Osteoblast (primary cell): ENCODE results near the gene SFXN3. TPM values are rescaled to one million over a fixed set of nuclear protein-coding genes. Genes with fewer than 3 reads are reported as not detected.

ENCODE experiments used
- DNase-seq: peaks from one replicate; pipeline ENCODE4 v3.0.0; 2011; ENCODE audit warnings: low spot score, mixed read lengths; ENCODE audit not compliant: insufficient read length; ENCODE audit errors: missing footprints
- H2AFZ ChIP-seq: 2 replicates; pipeline ENCODE4 v1.6.0; 2011; ENCODE audit warnings: mild to moderate bottlenecking, low read length
- H3K27ac ChIP-seq: 2 replicates; pipeline ENCODE4 v1.5.1; 2011; ENCODE audit warnings: mild to moderate bottlenecking, low read depth, low read length, moderate library complexity
- H3K27me3 ChIP-seq: 2 replicates; pipeline ENCODE4 v1.6.0; 2012; ENCODE audit warnings: mild to moderate bottlenecking, control low read depth, inconsistent platforms, low read length, moderate library complexity; ENCODE audit not compliant: insufficient read depth
- H3K36me3 ChIP-seq: 2 replicates; pipeline ENCODE4 v1.5.1; 2011; ENCODE audit warnings: mild to moderate bottlenecking, low read length, control low read depth, moderate library complexity; ENCODE audit not compliant: insufficient read depth
- H3K4me1 ChIP-seq: 2 replicates; pipeline ENCODE4 v1.5.1; 2011; ENCODE audit warnings: mild to moderate bottlenecking, low read length, control low read depth, moderate library complexity; ENCODE audit not compliant: insufficient read depth
- H3K4me2 ChIP-seq: 2 replicates; pipeline ENCODE4 v1.6.0; 2011; ENCODE audit warnings: mild to moderate bottlenecking, low read length; ENCODE audit not compliant: insufficient read depth
- H3K4me3 ChIP-seq: fragments of 200-600 bp; sonication (generic); 3 replicates; pipeline ENCODE4 v1.5.1; 2012; ENCODE audit warnings: mild to moderate bottlenecking, low read length, inconsistent platforms; ENCODE audit not compliant: insufficient read depth
- H3K79me2 ChIP-seq: 2 replicates; pipeline ENCODE4 v1.6.0; 2012; ENCODE audit warnings: mild to moderate bottlenecking, low read length, control low read depth, inconsistent platforms; ENCODE audit not compliant: insufficient read depth
- H3K9me3 ChIP-seq: 2 replicates; pipeline ENCODE4 v1.5.1; 2011; ENCODE audit warnings: low read depth, low read length, control low read depth
- H4K20me1 ChIP-seq: 2 replicates; pipeline ENCODE4 v1.6.0; 2012; ENCODE audit warnings: mild to moderate bottlenecking, low read length, control low read depth; ENCODE audit not compliant: insufficient read depth
- total RNA-seq: library from RNA; depleted of rRNA; stranded (reverse); fragments of >200 nt; gene quantifications from 2 replicates; pipeline ENCODE4 v1.2.3, GENCODE V29; 2012
- TF ChIP-seq, protein P1 (sequence below): IDR thresholded peaks from 2 replicates; pipeline ENCODE4 v1.5.1; 2011; ENCODE audit warnings: mild to moderate bottlenecking, low read depth, low read length, moderate library complexity; ENCODE audit errors: extremely low read depth

The SFXN3 gene
- total RNA-seq, 1 donor, result 103 TPM

DNA sequence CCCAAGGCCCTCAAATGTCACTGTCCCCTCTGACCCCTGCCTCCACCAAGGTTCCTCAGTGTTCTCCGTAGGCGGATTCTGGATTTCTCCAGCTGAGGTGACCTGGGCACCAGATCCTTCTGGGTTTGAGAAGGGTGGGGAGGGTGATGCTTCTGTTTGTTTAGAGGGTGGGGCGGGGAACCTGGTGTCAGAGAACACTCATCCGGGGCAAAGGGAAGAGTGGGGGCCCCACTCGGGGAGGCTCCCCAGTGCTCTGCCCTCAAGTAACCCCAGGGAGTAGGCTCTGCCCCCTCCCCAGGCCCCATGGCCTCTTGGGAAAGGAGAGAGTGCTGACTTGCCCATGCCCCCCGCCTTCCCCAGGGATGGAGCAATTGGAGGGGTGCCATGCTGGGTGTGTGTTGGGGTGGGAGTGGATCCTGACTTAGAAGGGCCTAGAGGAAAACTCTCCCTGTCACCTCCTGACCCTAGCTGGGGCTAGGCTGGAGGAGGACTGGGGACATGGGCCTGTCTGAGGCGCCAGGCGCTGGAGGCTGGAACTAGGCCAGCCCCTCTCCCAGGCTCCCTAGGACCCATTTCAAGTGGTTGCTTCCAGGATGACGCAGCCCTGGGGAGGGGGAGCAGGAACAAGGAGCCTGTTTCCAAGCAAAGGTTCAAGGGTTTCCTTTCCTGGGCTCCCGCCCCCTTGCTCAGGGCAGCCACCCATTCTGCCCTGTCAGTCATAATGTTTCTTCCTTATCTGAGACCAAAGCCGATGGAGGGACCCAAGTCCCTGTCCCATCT, 58.7 kb downstream of the SFXN3 start:
- no peak overlapping the region for H3K4me2 ChIP-seq
- TF ChIP-seq, protein P1, sequence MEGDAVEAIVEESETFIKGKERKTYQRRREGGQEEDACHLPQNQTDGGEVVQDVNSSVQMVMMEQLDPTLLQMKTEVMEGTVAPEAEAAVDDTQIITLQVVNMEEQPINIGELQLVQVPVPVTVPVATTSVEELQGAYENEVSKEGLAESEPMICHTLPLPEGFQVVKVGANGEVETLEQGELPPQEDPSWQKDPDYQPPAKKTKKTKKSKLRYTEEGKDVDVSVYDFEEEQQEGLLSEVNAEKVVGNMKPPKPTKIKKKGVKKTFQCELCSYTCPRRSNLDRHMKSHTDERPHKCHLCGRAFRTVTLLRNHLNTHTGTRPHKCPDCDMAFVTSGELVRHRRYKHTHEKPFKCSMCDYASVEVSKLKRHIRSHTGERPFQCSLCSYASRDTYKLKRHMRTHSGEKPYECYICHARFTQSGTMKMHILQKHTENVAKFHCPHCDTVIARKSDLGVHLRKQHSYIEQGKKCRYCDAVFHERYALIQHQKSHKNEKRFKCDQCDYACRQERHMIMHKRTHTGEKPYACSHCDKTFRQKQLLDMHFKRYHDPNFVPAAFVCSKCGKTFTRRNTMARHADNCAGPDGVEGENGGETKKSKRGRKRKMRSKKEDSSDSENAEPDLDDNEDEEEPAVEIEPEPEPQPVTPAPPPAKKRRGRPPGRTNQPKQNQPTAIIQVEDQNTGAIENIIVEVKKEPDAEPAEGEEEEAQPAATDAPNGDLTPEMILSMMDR, result no peak
- H3K4me1 ChIP-seq, result peaks cover 15% of the 10 kb centered on the region
- no peak overlapping the region for H3K27ac ChIP-seq
- H3K9me3 ChIP-seq, result no peaks in the 10 kb centered on the region
- H2AFZ ChIP-seq, result no peak overlapping the region
- DNase-seq, result no peak
- H4K20me1 ChIP-seq, result no peaks in the 10 kb centered on the region
- H3K79me2 ChIP-seq, result no peaks in the 10 kb centered on the region
- peaks cover 47% of the 10 kb centered on the region for H3K27me3 ChIP-seq
- no peak overlapping the region for H3K4me3 ChIP-seq
- H3K36me3 ChIP-seq, result no peaks in the 10 kb centered on the region

DNA sequence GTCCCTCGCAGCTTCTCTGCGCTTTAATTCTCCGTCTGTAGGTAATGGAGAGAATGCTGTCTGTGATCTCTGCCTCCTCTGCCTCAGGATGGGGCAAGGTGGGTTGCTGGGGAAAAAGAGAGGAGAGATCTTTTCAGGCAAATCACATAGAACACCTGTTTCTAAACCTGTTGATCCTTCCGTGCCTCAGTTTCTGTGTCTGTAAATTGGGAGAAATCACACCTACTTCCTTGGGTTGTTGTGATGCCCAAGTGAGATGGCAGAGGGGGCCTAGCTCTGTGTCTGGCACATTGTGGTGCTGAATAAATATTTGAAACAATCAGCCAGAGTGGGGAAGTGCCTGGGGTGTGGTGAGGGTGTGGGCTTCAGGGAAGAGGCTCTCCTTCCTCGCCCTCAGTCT, 59.6 kb downstream of the SFXN3 start:
- Histone ChIP-seq H3K36me3 (no peaks in the 10 kb centered on the region), H3K9me3 (no peaks in the 10 kb centered on the region), H3K4me1 (peaks cover 15% of the 10 kb centered on the region), H3K4me2 (no peak overlapping the region), H3K79me2 (no peaks in the 10 kb centered on the region), H4K20me1 (no peaks in the 10 kb centered on the region), H3K27ac (no peak overlapping the region), H3K4me3 (no peak overlapping the region), H3K27me3 (peaks cover 39% of the 10 kb centered on the region), H2AFZ (no peak overlapping the region)
- DNase-seq, result no peak
- TF ChIP-seq, protein P1, result no peak

Other genes with a start within 250 kb of the SFXN3 start
- gene SLF2, start 118.3 kb upstream of the SFXN3 start, total RNA-seq, result 39.1 and 43.0 TPM in 2 replicates
- under 0.01 and 0.29 TPM in 2 replicates for gene SEMA4G, start 61.7 kb upstream of the SFXN3 start, total RNA-seq
- gene MRPL43, start 43.7 kb upstream of the SFXN3 start, total RNA-seq, result 48.5 and 55.7 TPM in 2 replicates
- gene TWNK, start 43.7 kb upstream of the SFXN3 start, total RNA-seq, result 3.2 and 3.3 TPM in 2 replicates
- 117 and 127 TPM in 2 replicates for gene LZTS2, start 31.4 kb upstream of the SFXN3 start, total RNA-seq
- 0.72 and 1.2 TPM in 2 replicates for gene PDZD7, start 105 bp upstream of the SFXN3 start, total RNA-seq
- gene KAZALD1, start 30.8 kb downstream of the SFXN3 start, total RNA-seq, result 26.4 and 30.1 TPM in 2 replicates
- gene TLX1, start 100.1 kb downstream of the SFXN3 start, total RNA-seq, result not detected in 2 replicates
- gene LBX1, start 198.2 kb downstream of the SFXN3 start, total RNA-seq, result not detected in 2 replicates